Tibial nerve (tissue), 4 donors: Measurements from ENCODE around the gene GPS1. TPM values are rescaled to one million over a fixed set of nuclear protein-coding genes. Genes with fewer than 3 reads are reported as not detected.

Experiments used
- DNase-seq, 2 donors: peaks; one replicate each; pipeline ENCODE4 v3.0.0-alpha.2; 2019; ENCODE audit warnings: low spot score in 2 of 2
- H3K27ac ChIP-seq, 4 donors: fragments of 200-600 bp; sonication (generic) in 3 of 4; one replicate each; pipeline ENCODE4 v1.5.1; 2017 to 2019; ENCODE audit warnings: mild to moderate bottlenecking in 1 of 4
- H3K27me3 ChIP-seq, 2 donors: fragments of 200-600 bp; sonication (generic) in 1 of 2; one replicate each; pipeline versions ENCODE4 v1.5.1 to v1.6.0; 2017 to 2019
- H3K36me3 ChIP-seq, 3 donors: fragments of 200-600 bp; sonication (generic); one replicate each; pipeline ENCODE4 v1.5.1; 2018 to 2019
- H3K4me1 ChIP-seq, 4 donors: fragments of 200-600 bp; sonication (generic) in 3 of 4; one replicate each; pipeline ENCODE4 v1.5.1; 2017 to 2019
- H3K4me3 ChIP-seq, 4 donors: fragments of 200-600 bp; sonication (generic) in 3 of 4; one replicate each; pipeline ENCODE4 v1.5.1; 2017 to 2019; ENCODE audit warnings: mild to moderate bottlenecking in 1 of 4, moderate library complexity in 1 of 4
- H3K9me3 ChIP-seq, 4 donors: fragments of 200-600 bp; sonication (generic) in 3 of 4; one replicate each; pipeline ENCODE4 v1.5.1; 2017 to 2019
- CTCF ChIP-seq, 5 experiments: fragments of 200-600 bp in 3 of 5; fragments of 450-650 bp in 2 of 5; sonication (generic) in 3 of 5; IDR thresholded peaks; one replicate each; pipeline ENCODE4 v1.5.1; 2016 to 2019; ENCODE audit warnings: antibody characterized with exemption in 5 of 5, mild to moderate bottlenecking in 3 of 5, moderate library complexity in 2 of 5
- EP300 ChIP-seq, 2 donors: sonication (generic); formaldehyde crosslinking; IDR thresholded peaks; one replicate each; pipeline ENCODE4 v1.6.1; 2017; ENCODE audit warnings: antibody characterized with exemption in 2 of 2, mild to moderate bottlenecking in 1 of 2
- POLR2A ChIP-seq, 2 donors: fragments of 450-650 bp; IDR thresholded peaks; one replicate each; pipeline ENCODE4 v1.6.1; 2017; ENCODE audit warnings: antibody characterized with exemption in 2 of 2, mild to moderate bottlenecking in 2 of 2, moderate library complexity in 2 of 2
- WGBS, 2 donors: methylation state at CpG; one replicate each; pipeline ENCODE4 v1.1.5; 2018; 5-methylcytosine and 5-hydroxymethylcytosine counted together
- total RNA-seq, 4 donors: library from RNA; depleted of rRNA; stranded (reverse); fragments of >200 nt; gene quantifications; one replicate each; pipeline ENCODE4 v1.1.0, GENCODE V29; 2016

Gene GPS1
- total RNA-seq, 4 donors from 2014 or later, result 74.9 to 134 (median 92.9) TPM

- Histone ChIP-seq H3K36me3 (peaks cover 0 to 36% (median 0%) of the 10 kb centered on the region in 3 donors), H3K27me3 (no peaks in the 10 kb centered on the region), H3K4me1 (peaks cover 0 to 56% (median 21%) of the 10 kb centered on the region in 4 donors), H3K4me3 (peak within 1 kb of the TSS; percentile 75 to 99 (median 84)), H3K27ac (peak within 1 kb of the TSS in 3 of 4 donors; percentile 80 to 87 (median 86)), H3K9me3 (no peaks in the 10 kb centered on the region)
- no peak for DNase-seq
- TF ChIP-seq EP300 (IDR thresholded peaks at IDR 0.05), result peak in 1 of 2 donors; percentile 36
- TF ChIP-seq CTCF (IDR thresholded peaks at IDR 0.05), result no peak
- TF ChIP-seq POLR2A (IDR thresholded peaks at IDR 0.05), result peak in 1 of 2 donors; percentile 44
- WGBS, 2 donors, result 0% methylated on average over 34 to 57 of the region's 64 CpGs
Observed at GRCh38 chr17:82022310-82022980, 29.3 kb upstream of the GPS1 start, which contains the start of gene CENPX. CENPX (minus strand) TSS chr17:82022878; CDS start chr17:82022861, 17 bp downstream.

- Histone ChIP-seq H3K9me3 (no peaks in the 10 kb centered on the region), H3K36me3 (peaks cover 0 to 36% (median 0%) of the 10 kb centered on the region in 3 donors), H3K4me3 (peak within 1 kb of the TSS; percentile 75 to 99 (median 84)), H3K27ac (peak within 1 kb of the TSS in 3 of 4 donors; percentile 80 to 87 (median 86)), H3K4me1 (peaks cover 0 to 56% (median 21%) of the 10 kb centered on the region in 4 donors), H3K27me3 (no peaks in the 10 kb centered on the region)
- peak; percentile 100 for DNase-seq
- peak in 1 of 5 experiments; percentile 52 for TF ChIP-seq CTCF (IDR thresholded peaks at IDR 0.05)
- no peak for TF ChIP-seq POLR2A (IDR thresholded peaks at IDR 0.05)
- TF ChIP-seq EP300 (IDR thresholded peaks at IDR 0.05), result peak in 1 of 2 donors; percentile 57
- WGBS, 2 donors, result 0 to 1% methylated on average over 18 to 32 of the region's 42 CpGs
Observed at GRCh38 chr17:82022981-82023446, 28.7 kb upstream of the GPS1 start, which contains the start of gene LRRC45. LRRC45 (plus strand) TSS chr17:82023305; CDS start chr17:82023644, 339 bp downstream.

- Histone ChIP-seq H3K4me3 (peak overlapping the region; percentile 73 to 99 (median 76)), H3K36me3 (peaks cover 0 to 36% (median 0%) of the 10 kb centered on the region in 3 donors), H3K9me3 (no peaks in the 10 kb centered on the region), H3K27me3 (no peaks in the 10 kb centered on the region), H3K27ac (peak overlapping the region in 2 of 4 donors; percentile 52 to 70), H3K4me1 (peaks cover 0 to 56% (median 21%) of the 10 kb centered on the region in 4 donors)
- TF ChIP-seq EP300 (IDR thresholded peaks at IDR 0.05) (no peak), POLR2A (IDR thresholded peaks at IDR 0.05) (no peak), CTCF (IDR thresholded peaks at IDR 0.05) (no peak)
- DNase-seq, result no peak
- 4 to 13% methylated on average over 3 to 36 of the region's 55 CpGs for WGBS, 2 donors
Observed at GRCh38 chr17:82023447-82024241, 28.1 kb upstream of the GPS1 start.

GRCh38 chr17:82024859-82025258 lies 26.8 kb upstream of the GPS1 start:
- H3K27me3 ChIP-seq, result no peaks in the 10 kb centered on the region
- TF ChIP-seq CTCF (IDR thresholded peaks at IDR 0.05) (no peak), EP300 (IDR thresholded peaks at IDR 0.05) (no peak), POLR2A (IDR thresholded peaks at IDR 0.05) (no peak)
- no peak overlapping the region for H3K27ac ChIP-seq
- peaks cover 0 to 51% (median 21%) of the 10 kb centered on the region in 4 donors for H3K4me1 ChIP-seq
- no peak overlapping the region for H3K4me3 ChIP-seq
- H3K9me3 ChIP-seq, result no peaks in the 10 kb centered on the region
- WGBS, 2 donors, result 93 to 96% methylated on average over 13 to 15 of the region's 17 CpGs
- DNase-seq, result no peak
- H3K36me3 ChIP-seq, result peaks cover 0 to 35% (median 0%) of the 10 kb centered on the region in 3 donors
